DOHH2 (cell line): ENCODE measurements around the gene IRX2.

Experiments
- CTCF ChIP-seq: fragments of 200-600 bp; sonication (generic); IDR thresholded peaks from one replicate; pipeline ENCODE4 v1.5.1; 2014; ENCODE audit warnings: antibody characterized with exemption, mild to moderate bottlenecking, low read depth, low read length; ENCODE audit not compliant: poor library complexity, severe bottlenecking
- EZH2phosphoT487 ChIP-seq: fragments of 200-600 bp; sonication (generic); IDR thresholded peaks from 2 replicates; pipeline ENCODE4 v1.6.1; 2017; ENCODE audit warnings: borderline replicate concordance, mild to moderate bottlenecking, antibody characterized with exemption, low read length, moderate library complexity, mixed read lengths

GRCh38 chr5:2748179-2748860, 3.2 kb downstream of the IRX2 start:
- no peak for TF ChIP-seq CTCF
- TF ChIP-seq EZH2phosphoT487 = no peak
